HG03354 (cell line): Measurements from ENCODE around the gene IL16.

Experiments used
- ATAC-seq: cut with Tn5 transposase; IDR thresholded peaks from one replicate; pipeline ENCODE4 v1.9.1; 2021; ENCODE audit warnings: mild to moderate bottlenecking; ENCODE audit not compliant: unreplicated experiment, poor library complexity, severe bottlenecking

IL16 gene

DNA sequence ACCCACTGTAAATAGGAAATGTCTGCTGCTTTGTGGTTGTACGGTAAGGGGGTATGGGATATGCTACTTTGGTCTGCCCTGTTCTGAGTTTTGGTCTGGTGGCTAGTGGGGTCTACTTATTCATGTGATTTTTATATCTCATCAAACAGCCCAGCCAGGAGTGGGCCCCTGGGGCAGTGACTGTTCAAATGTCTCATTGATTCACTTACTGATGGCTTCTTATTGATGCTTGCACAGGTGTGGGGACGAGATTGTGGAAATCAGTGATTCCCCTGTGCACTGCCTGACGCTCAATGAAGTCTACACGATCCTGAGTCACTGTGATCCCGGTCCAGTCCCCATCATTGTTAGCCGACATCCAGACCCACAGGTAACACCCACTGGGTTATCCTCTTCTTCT, 88.8 kb downstream of the IL16 start:
- no peak for ATAC-seq

DNA sequence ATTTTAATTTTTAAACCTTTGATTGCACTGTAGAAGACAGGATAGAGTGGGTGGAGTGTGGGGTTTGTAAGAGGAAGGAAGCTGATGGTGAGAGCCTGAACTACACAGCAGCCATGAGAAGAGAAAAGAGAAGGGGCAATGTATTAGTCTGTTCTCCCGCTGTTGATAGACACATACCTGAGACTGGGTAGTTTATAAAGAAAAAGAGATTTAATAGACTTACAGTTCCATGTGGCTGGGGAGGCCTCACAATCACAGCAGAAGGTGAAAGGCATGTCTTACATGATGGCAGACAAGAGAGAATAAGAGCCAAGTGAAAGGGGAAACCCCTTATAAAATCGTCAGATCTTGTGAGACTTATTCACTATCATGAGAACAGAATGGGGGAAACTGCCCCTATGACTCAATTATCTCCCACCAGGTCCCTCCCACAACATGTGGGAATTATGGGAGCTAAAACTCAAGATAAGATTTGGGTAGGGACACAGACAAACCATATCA, 90.0 kb downstream of the IL16 start:
- ATAC-seq = no peak

DNA sequence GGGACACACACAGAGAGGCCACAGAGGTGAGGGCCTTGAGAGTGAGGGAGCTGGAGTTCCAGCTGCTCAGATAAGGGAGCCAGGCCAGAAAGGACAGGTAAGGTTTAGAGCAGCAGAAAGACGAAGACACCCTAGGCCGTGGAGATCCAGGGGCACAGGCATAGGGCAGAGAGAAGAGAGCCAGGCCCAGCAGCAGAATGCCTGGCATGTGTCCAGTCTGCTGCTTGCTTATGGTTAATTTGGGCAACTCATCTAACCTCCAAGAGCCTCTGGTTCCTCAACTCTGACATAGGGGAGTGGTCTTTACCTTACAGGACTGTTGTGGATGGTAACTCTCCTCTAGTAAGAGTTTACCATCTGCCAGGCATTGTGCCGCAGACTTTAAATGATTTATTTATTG, 91.4 kb downstream of the IL16 start:
- no peak for ATAC-seq

DNA sequence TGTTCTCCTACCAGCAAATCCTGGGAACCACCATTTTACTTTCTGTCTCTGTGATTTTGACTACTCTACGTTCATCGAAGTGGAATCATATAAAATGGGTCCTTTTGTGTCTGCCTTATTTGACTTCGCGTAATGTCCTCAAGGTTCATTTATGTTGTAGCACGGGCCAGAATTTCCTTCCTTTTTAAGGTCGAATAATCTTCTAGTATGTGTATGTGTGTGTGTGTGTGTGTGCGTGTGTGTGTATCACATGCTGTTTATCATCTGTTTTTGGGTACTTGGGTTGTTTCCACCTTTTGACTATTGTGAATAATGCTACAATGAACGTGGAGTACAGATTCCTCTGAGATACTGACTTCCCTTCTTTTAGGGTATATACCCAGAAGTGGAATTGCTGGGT, 91.9 kb downstream of the IL16 start:
- ATAC-seq = no peak

DNA sequence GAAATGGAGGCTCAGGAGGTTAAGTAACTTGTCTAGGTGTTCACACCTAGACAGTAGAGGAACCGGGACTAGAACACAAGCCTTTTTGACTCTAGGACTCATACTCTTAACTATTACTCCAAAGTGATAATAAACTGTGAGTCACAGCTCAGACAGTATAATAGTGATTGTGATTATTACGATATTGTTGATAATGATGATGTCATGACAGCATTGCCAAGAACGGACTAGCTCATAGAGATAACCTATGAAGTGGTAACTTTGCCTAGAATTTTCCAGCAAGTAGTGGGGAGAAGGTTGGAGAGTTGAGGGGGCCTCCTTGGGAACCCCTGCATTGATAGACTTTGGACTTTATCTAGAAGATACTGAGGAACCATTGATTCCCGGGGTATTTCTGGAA, 93.2 kb downstream of the IL16 start:
- ATAC-seq = no peak

DNA sequence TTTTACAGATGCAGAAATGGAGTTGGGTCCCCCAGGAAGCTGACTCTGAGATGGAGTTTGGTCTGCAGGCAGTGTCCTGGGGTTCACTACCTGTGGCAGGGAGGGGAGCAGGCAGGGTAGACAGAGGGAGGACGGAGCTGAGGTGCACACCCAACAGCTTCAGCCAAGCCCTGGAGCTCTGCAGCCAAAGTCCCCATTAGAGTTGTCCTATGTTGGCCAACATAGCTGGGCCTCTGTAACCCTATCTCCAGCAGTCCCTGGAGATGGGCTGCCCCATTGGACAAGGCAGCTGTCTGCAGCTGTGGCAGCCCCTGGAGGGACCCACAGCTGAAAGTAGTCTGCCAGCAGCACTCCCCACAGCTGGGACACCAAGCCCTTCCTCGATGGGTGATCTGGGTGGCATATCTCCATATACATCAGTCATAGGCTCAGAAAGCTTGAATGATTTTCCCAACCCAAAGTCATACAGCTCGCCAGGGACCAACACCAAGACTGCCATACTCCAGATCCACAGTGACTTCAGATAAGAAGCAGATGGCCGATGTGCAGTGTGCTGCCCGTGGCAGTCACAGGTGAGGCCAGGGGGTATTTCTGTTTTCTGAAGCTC, 95.3 kb downstream of the IL16 start:
- ATAC-seq = peak; percentile 0

DNA sequence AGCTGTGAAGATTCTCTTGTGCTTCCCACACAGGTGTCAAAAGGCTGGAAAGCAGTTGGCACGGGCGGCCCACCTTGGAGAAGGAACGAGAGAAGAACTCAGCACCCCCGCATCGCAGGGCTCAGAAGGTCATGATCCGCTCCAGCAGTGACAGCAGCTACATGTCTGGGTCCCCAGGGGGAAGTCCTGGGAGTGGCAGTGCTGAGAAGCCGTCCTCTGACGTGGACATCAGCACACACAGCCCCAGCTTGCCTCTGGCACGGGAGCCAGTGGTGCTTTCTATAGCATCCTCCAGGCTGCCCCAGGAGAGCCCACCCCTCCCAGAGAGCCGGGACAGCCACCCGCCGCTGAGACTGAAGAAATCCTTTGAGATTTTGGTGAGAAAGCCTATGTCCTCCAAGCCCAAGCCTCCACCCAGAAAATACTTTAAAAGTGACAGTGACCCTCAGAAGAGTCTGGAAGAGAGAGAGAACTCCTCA, 95.9 kb downstream of the IL16 start:
- peak; percentile 42 for ATAC-seq

DNA sequence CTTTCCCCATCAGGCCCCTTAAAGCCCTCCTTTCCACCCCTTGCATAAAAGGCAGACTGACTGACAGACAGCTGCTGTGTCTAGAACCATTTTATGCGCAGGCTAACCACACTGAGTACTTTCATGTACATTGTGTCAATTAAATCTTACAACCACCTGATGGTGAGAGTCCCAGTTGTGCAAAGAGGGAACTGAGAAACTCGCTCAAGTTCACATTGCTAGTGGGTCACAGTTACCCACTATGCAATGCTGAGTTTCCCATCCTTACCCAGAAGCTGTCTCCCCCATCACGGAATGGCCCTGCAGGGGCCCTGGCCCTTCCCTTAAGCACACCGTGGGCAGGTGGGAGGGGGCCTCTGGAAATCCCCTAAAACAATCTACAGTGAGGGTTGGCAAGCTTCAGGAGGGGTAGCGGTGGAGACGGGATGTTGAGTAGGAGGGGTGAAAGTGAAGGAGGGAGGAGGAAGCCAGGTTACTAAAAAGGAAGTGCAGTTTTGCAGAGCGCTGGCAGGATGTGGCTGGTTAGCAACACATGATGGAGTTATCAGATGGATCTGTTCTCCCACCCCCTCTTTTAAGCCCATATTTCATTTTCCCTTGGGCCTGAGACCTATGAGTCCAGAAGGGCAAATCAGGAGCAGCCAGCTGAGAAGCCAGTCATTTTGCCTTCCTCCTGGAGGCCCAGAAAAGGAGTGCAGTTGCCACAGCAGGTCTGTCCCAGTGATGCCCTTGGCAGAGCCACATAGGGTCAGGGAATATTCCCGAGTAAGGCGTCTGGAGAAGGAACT, 97.2 kb downstream of the IL16 start:
- peak; percentile 73 for ATAC-seq

DNA sequence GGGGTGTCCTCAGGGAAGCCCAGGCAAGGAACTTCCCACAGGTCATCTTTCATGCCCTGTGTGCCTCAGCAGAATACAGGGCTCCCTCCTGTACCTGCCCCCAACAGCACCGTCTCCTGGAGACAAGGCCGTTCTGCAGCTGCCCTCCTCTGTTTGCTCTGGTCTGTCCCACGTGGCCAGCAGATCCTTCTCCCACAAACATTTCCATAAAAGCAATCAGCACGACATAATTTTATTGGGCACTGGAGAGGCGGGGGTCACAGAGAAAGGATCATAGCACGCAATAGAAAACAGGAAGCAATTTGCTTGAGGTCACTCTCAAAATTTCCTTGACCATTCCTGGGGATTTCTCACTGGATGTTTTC, 97.8 kb downstream of the IL16 start:
- no peak for ATAC-seq

DNA sequence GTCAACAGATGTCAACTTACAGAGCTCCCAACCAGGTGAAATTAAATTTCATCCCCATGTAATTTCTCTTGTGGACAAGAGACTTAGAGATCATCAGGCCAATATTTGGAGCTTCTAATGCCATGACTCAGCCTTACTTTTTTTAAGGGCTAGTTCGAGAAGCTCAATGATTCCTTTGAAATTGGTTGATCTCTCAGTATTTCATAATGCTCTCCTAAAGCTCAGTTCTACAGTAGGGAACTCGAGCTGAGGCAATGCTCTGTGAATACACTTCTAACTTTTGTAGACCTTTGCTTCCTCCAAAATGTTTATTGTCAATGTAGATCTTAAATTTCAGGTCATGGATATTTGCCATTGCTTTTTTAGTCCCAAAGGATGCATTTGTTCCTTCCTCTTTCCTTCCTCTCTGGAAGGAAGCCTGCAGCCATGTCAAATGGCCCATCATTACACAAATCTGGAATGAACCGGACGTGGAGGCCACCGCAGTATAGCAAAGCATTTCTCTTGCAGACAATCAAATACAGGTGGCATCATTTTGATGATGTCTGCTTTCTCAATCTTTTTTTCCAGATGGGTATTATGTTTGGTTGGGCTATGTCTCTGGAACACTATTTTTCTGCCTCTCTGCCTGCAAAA, 98.9 kb downstream of the IL16 start:
- ATAC-seq = no peak

DNA sequence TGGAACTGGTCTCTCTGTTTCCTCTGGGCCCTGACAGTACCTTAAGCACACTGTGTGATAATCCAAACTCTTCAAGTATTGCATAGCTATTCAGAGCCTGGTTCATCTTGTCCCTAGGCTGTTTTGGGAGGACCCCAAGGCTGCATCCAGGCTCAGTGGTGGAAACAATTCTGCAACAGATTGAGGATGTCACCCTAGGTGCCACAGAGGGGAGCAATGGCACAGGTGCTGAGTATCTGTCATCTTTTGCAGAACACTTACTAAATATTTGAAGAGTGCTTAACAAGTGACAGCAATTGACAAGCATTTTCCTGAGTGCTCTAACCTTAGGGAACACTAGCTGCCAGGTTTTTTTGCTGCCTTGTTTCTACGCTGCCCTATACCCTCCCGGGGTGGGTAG, 99.5 kb downstream of the IL16 start:
- no peak for ATAC-seq

DNA sequence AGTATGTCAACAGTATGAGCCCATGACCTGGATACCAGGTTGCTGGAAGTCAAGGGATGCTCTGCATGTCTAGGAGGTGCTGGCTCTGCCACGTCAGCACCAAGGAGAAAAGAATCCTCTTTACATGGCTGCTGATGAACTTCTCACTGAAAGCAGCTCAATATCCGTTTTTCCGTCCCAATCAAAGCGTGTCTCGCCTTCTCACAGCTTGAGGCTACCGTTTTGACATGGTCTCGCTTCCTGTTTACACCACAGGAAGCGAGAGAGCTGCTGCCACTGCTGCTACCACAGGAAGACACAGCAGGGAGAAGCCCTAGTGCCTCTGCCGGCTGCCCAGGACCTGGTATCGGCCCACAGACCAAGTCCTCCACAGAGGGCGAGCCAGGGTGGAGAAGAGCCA, 100.0 kb downstream of the IL16 start:
- peak; percentile 53 for ATAC-seq

DNA sequence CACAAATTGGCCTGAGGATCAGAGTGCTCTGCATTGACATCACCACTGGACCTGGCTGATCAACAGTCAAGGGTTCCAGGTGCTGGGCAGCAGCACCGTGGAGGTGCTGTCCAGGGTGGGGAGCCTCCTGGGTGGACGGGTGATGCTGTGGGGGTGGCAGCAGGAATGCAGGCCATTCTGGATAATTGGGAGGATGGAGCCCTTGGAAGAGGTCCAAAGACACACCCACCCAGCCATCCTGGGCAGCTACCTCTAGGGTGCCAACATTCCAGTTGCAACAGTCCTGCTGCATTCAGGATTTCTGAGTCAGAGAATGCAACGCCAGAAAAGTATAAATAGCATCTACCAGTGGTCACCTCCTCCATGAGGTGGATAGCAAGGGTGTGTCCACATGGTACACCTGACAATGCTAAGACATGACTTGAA, 100.5 kb downstream of the IL16 start:
- ATAC-seq = no peak

DNA sequence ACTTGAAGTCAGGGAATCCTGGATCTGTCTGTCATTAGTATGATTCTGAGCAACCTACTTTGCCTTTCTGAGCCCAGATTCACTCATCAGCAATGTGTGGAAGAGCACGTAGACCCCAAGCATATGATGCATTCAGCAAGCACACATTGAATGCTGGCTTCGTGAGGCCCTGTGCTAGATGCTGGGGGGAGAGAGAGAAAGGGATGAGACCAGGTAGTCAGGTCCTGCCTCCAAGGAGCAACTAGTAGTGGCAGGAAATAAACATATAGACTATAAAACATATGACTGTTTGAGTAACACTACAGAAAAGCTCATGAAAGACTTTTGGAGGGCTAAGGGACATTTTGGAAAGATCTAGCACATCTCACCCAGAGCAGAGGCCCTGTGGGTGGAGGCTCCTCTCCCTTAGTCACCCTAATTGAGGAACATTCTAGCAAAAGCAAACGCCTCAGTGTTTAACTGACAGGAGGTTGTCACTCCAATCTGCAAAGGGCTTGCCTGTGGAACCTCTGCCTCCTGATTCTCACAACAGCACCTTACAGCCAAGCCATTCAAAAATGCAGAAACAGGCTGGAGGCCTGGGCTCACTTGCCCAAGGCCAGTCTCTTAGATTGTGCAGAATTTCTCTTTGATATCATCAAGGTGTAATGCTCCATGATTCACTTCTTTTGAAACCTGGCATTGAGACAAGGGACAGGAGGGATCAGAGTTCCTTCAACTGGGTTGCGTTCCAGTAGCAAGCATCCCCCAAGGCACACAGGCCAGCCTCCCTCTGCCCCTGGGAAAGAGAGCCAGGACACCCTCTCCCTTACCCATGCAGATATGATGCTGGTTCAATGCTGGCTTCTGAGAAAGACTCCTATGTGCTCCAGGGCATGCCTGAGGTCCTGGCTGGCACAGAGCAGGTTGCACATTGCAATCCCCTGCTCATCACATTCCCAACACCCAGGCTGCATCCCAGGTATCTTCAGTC, 101.2 kb downstream of the IL16 start:
- no peak for ATAC-seq

DNA sequence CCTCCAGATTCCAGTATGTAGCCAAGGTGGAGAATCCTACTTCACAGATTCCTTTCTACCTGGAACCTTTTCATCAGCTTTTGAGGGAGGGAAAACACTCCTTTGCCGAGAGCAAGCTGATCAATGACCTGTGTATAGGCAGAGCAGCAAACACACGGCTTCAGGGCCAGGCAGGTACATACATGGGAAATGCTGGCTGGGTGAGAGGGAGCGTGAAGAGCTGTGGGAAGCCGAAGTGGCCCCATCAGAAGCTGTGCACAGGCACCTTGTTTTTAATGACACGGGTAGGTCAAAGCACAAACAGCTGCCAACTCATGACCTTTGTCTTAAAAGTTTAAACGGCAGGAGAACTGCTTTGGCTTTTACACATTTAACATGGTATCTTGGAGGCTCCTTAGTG, 101.9 kb downstream of the IL16 start:
- ATAC-seq = no peak

DNA sequence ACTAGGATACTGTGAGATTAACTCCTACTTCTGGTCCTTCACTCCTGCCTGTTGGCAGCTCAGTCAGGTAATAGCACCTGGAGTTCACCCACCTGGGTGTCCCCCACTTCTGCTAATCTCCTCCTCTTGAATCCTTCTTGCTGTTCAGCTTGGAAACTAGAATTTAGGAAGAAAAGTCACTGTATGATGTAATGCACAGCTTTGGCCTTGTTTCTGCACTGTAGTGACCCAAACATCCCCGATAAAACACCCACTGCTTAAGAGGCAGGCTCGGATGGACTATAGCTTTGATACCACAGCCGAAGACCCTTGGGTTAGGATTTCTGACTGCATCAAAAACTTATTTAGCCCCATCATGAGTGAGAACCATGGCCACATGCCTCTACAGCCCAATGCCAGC, 102.5 kb downstream of the IL16 start:
- ATAC-seq = no peak

DNA sequence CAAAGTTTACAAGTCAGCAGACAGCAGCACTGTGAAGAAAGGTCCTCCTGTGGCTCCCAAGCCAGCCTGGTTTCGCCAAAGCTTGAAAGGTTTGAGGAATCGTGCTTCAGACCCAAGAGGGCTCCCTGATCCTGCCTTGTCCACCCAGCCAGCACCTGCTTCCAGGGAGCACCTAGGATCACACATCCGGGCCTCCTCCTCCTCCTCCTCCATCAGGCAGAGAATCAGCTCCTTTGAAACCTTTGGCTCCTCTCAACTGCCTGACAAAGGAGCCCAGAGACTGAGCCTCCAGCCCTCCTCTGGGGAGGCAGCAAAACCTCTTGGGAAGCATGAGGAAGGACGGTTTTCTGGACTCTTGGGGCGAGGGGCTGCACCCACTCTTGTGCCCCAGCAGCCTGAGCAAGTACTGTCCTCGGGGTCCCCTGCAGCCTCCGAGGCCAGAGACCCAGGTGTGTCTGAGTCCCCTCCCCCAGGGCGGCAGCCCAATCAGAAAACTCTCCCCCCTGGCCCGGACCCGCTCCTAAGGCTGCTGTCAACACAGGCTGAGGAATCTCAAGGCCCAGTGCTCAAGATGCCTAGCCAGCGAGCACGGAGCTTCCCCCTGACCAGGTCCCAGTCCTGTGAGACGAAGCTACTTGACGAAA, 103.1 kb downstream of the IL16 start:
- no peak for ATAC-seq

DNA sequence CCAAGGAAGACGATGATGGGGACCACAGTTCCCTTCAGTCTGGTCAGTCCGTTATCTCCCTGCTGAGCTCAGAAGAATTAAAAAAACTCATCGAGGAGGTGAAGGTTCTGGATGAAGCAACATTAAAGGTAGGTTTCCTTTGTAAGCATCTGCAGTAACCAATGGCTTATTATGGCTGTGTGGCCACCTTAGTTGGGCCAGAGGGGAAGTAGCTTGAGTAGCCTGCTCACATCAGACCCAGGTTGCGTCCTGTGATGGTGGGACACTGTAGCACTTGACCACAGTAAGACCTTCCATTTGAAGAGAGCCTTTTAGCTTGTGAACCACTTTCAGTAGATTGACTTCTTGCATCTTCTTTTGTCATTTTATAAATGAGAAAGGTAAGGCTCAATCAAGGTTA, 104.7 kb downstream of the IL16 start:
- ATAC-seq = peak; percentile 23

DNA sequence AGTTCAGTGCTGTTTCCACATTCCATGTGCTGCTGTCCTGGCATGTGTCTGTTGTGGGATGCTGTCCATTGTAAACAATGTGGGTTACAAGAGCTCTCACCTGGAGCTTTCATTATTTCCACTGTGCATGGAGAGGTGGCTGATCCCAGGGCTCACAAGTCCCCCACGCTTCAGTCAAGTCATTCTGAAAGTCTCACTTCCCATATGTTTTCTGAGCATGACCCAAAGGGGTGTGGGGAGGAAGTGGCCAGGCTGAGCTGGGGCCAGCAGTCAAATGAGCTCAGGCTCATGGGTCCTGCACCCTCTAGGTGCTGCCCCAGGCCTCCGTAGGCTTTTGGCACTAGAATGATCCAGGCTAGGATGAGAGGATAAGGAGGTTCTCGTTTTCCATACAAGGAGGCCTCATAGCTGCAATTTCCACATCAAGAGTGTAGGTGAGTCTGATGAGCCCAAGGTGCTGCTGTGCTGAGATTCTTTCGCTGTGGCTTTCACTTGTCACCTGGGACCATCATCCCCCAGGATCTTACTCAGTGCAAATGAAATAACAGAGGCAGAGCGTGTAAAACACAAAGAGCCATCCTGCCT, 105.2 kb downstream of the IL16 start:
- ATAC-seq = peak; percentile 83
